Mammary epithelial cell (primary cell): ENCODE measurements around the gene NTSR2.

Experiments
- CTCF ChIP-seq, 2 donors: IDR thresholded peaks in 1 of 2; conservative IDR thresholded peaks in 1 of 2; 2 replicates each; pipeline ENCODE4 v1.5.1; 2011 to 2012; ENCODE audit warnings: inconsistent platforms in 2 of 2, low read length in 2 of 2, mild to moderate bottlenecking in 2 of 2, control low read depth in 1 of 2, low read depth in 1 of 2; ENCODE audit not compliant: insufficient read depth in 1 of 2; ENCODE audit errors: extremely low read depth in 1 of 2
- EZH2 ChIP-seq: IDR thresholded peaks from 2 replicates; pipeline ENCODE4 v1.6.1; 2012; ENCODE audit warnings: low read length, inconsistent platforms, borderline replicate concordance

GRCh38 chr2:11612553-11613215 lies 57.3 kb downstream of the NTSR2 start:
- TF ChIP-seq CTCF (conservative IDR thresholded peaks at IDR 0.05 in 1 of 2, IDR thresholded peaks at IDR 0.05 in 1 of 2; ENCODE audit: extremely low read depth in 1 of 2, insufficient read depth in 1 of 2, low read depth in 1 of 2, low read length in 2 of 2) (no peak), EZH2 (no peak)
